ENCODE data around the gene ELMO1. TPM values are rescaled to one million over a fixed set of nuclear protein-coding genes. Genes with fewer than 3 reads are reported as not detected.

The ELMO1 gene
- total and polyA plus RNA-seq, 4 donors, result 29.2 to 98.3 (median 86.8) TPM

GRCh38 chr7:37337522-37337921 is 111.1 kb downstream of the ELMO1 start:
- Histone ChIP-seq H3K4me3 (ENCODE audit: low read depth, low read length) (no peak overlapping the region), H3K27ac (ENCODE audit: low read depth, low read length) (no peak overlapping the region), H3K27me3 (ENCODE audit: control insufficient read depth, insufficient read depth, low read length) (no peaks in the 10 kb centered on the region), H3K36me3 (ENCODE audit: control insufficient read depth, insufficient read depth, low read length) (no peaks in the 10 kb centered on the region), H3K9me3 (ENCODE audit: control insufficient read depth, insufficient read depth, low read length) (no peaks in the 10 kb centered on the region), H3K4me1 (ENCODE audit: control insufficient read depth, insufficient read depth, low read length) (peaks cover 2% of the 10 kb centered on the region)
- no peak for DNase-seq (ENCODE audit: low read depth in 4 of 6, low spot score in 6 of 6)
- 100% methylated on average over 1 of the region's 1 CpG for WGBS (ENCODE audit: insufficient coverage)

- no peak overlapping the region for H3K27ac ChIP-seq (ENCODE audit: low read depth, low read length)
- no peaks in the 10 kb centered on the region for H3K4me1 ChIP-seq (ENCODE audit: control insufficient read depth, insufficient read depth, low read length)
- DNase-seq (ENCODE audit: low read depth in 4 of 6, low spot score in 6 of 6), result no peak
- H3K9me3 ChIP-seq (ENCODE audit: control insufficient read depth, insufficient read depth, low read length), result no peaks in the 10 kb centered on the region
- H3K36me3 ChIP-seq (ENCODE audit: control insufficient read depth, insufficient read depth, low read length), result no peaks in the 10 kb centered on the region
- 99% methylated on average over 4 of the region's 5 CpGs for WGBS (ENCODE audit: insufficient coverage)
- no peak overlapping the region for H3K4me3 ChIP-seq (ENCODE audit: low read depth, low read length)
- no peaks in the 10 kb centered on the region for H3K27me3 ChIP-seq (ENCODE audit: control insufficient read depth, insufficient read depth, low read length)
Observed at GRCh38 chr7:37336259-37336658, 112.4 kb downstream of the ELMO1 start.

- Histone ChIP-seq H3K27me3 (ENCODE audit: control insufficient read depth, insufficient read depth, low read length) (no peaks in the 10 kb centered on the region), H3K36me3 (ENCODE audit: control insufficient read depth, insufficient read depth, low read length) (no peaks in the 10 kb centered on the region), H3K4me3 (ENCODE audit: low read depth, low read length) (no peak overlapping the region), H3K4me1 (ENCODE audit: control insufficient read depth, insufficient read depth, low read length) (no peaks in the 10 kb centered on the region), H3K9me3 (ENCODE audit: control insufficient read depth, insufficient read depth, low read length) (peaks cover 3% of the 10 kb centered on the region), H3K27ac (ENCODE audit: low read depth, low read length) (no peak overlapping the region)
- no peak for DNase-seq (ENCODE audit: low read depth in 4 of 6, low spot score in 6 of 6)
- WGBS (ENCODE audit: insufficient coverage), result no CpG with 5 or more reads among the region's 1 CpG
Observed at GRCh38 chr7:37333075-37333474, 115.6 kb downstream of the ELMO1 start.

GRCh38 chr7:37332243-37333016 is 116.2 kb downstream of the ELMO1 start:
- Histone ChIP-seq H3K9me3 (ENCODE audit: control insufficient read depth, insufficient read depth, low read length) (peaks cover 3% of the 10 kb centered on the region), H3K36me3 (ENCODE audit: control insufficient read depth, insufficient read depth, low read length) (no peaks in the 10 kb centered on the region), H3K27me3 (ENCODE audit: control insufficient read depth, insufficient read depth, low read length) (no peaks in the 10 kb centered on the region), H3K4me1 (ENCODE audit: control insufficient read depth, insufficient read depth, low read length) (no peaks in the 10 kb centered on the region), H3K4me3 (ENCODE audit: low read depth, low read length) (no peak overlapping the region), H3K27ac (ENCODE audit: low read depth, low read length) (no peak overlapping the region)
- no peak for DNase-seq (ENCODE audit: low read depth in 4 of 6, low spot score in 6 of 6)
- WGBS (ENCODE audit: insufficient coverage), result 82% methylated on average over 7 of the region's 9 CpGs

- WGBS (ENCODE audit: insufficient coverage), result 0% methylated on average over 1 of the region's 2 CpGs
- no peak overlapping the region for H3K27ac ChIP-seq (ENCODE audit: low read depth, low read length)
Observed at GRCh38 chr7:37330775-37331174, 117.9 kb downstream of the ELMO1 start.

GRCh38 chr7:37329940-37330339 is 118.7 kb downstream of the ELMO1 start:
- 91% methylated on average over 2 of the region's 2 CpGs for WGBS (ENCODE audit: insufficient coverage)
- DNase-seq (ENCODE audit: low read depth in 4 of 6, low spot score in 6 of 6), result no peak
- Histone ChIP-seq H3K27ac (ENCODE audit: low read depth, low read length) (no peak overlapping the region), H3K4me3 (ENCODE audit: low read depth, low read length) (no peak overlapping the region), H3K27me3 (ENCODE audit: control insufficient read depth, insufficient read depth, low read length) (no peaks in the 10 kb centered on the region), H3K36me3 (ENCODE audit: control insufficient read depth, insufficient read depth, low read length) (no peaks in the 10 kb centered on the region), H3K4me1 (ENCODE audit: control insufficient read depth, insufficient read depth, low read length) (no peaks in the 10 kb centered on the region), H3K9me3 (ENCODE audit: control insufficient read depth, insufficient read depth, low read length) (peaks cover 3% of the 10 kb centered on the region)

More at GRCh38 chr7:37330775-37331174, 117.9 kb downstream of the ELMO1 start:
- Histone ChIP-seq H3K27me3 (ENCODE audit: control insufficient read depth, insufficient read depth, low read length) (no peaks in the 10 kb centered on the region), H3K9me3 (ENCODE audit: control insufficient read depth, insufficient read depth, low read length) (peaks cover 3% of the 10 kb centered on the region), H3K4me3 (ENCODE audit: low read depth, low read length) (no peak overlapping the region), H3K36me3 (ENCODE audit: control insufficient read depth, insufficient read depth, low read length) (no peaks in the 10 kb centered on the region), H3K4me1 (ENCODE audit: control insufficient read depth, insufficient read depth, low read length) (no peaks in the 10 kb centered on the region)
- DNase-seq (ENCODE audit: low read depth in 4 of 6, low spot score in 6 of 6), result no peak

GRCh38 chr7:37327288-37327687 is 121.4 kb downstream of the ELMO1 start:
- H3K27ac ChIP-seq (ENCODE audit: low read depth, low read length), result no peak overlapping the region

GRCh38 chr7:37323966-37324365 is 124.7 kb downstream of the ELMO1 start:
- Histone ChIP-seq H3K27me3 (ENCODE audit: control insufficient read depth, insufficient read depth, low read length) (no peaks in the 10 kb centered on the region), H3K9me3 (ENCODE audit: control insufficient read depth, insufficient read depth, low read length) (no peaks in the 10 kb centered on the region), H3K27ac (ENCODE audit: low read depth, low read length) (no peak overlapping the region), H3K36me3 (ENCODE audit: control insufficient read depth, insufficient read depth, low read length) (no peaks in the 10 kb centered on the region), H3K4me3 (ENCODE audit: low read depth, low read length) (no peak overlapping the region), H3K4me1 (ENCODE audit: control insufficient read depth, insufficient read depth, low read length) (no peaks in the 10 kb centered on the region)
- WGBS (ENCODE audit: insufficient coverage), result 91% methylated on average over 4 of the region's 4 CpGs
- DNase-seq (ENCODE audit: low read depth in 4 of 6, low spot score in 6 of 6), result no peak

More at GRCh38 chr7:37327288-37327687, 121.4 kb downstream of the ELMO1 start:
- no CpG with 5 or more reads among the region's 1 CpG for WGBS (ENCODE audit: insufficient coverage)
- no peak for DNase-seq (ENCODE audit: low read depth in 4 of 6, low spot score in 6 of 6)
- H3K27me3 ChIP-seq (ENCODE audit: control insufficient read depth, insufficient read depth, low read length), result no peaks in the 10 kb centered on the region
- no peaks in the 10 kb centered on the region for H3K4me1 ChIP-seq (ENCODE audit: control insufficient read depth, insufficient read depth, low read length)
- H3K9me3 ChIP-seq (ENCODE audit: control insufficient read depth, insufficient read depth, low read length), result peaks cover 3% of the 10 kb centered on the region
- H3K36me3 ChIP-seq (ENCODE audit: control insufficient read depth, insufficient read depth, low read length), result no peaks in the 10 kb centered on the region
- no peak overlapping the region for H3K4me3 ChIP-seq (ENCODE audit: low read depth, low read length)

- DNase-seq (ENCODE audit: low read depth in 4 of 6, low spot score in 6 of 6), result no peak
- Histone ChIP-seq H3K4me1 (ENCODE audit: control insufficient read depth, insufficient read depth, low read length) (no peaks in the 10 kb centered on the region), H3K36me3 (ENCODE audit: control insufficient read depth, insufficient read depth, low read length) (no peaks in the 10 kb centered on the region), H3K27ac (ENCODE audit: low read depth, low read length) (no peak overlapping the region), H3K4me3 (ENCODE audit: low read depth, low read length) (no peak overlapping the region), H3K27me3 (ENCODE audit: control insufficient read depth, insufficient read depth, low read length) (no peaks in the 10 kb centered on the region), H3K9me3 (ENCODE audit: control insufficient read depth, insufficient read depth, low read length) (no peaks in the 10 kb centered on the region)
- 57% methylated on average over 1 of the region's 4 CpGs for WGBS (ENCODE audit: insufficient coverage)
Observed at GRCh38 chr7:37322831-37323230, 125.8 kb downstream of the ELMO1 start.

- DNase-seq (ENCODE audit: low read depth in 4 of 6, low spot score in 6 of 6), result peak in 1 of 6 donors; percentile 54
- H3K36me3 ChIP-seq (ENCODE audit: control insufficient read depth, insufficient read depth, low read length), result no peaks in the 10 kb centered on the region
- no peak overlapping the region for H3K4me3 ChIP-seq (ENCODE audit: low read depth, low read length)
- H3K4me1 ChIP-seq (ENCODE audit: control insufficient read depth, insufficient read depth, low read length), result no peaks in the 10 kb centered on the region
- no peak overlapping the region for H3K27ac ChIP-seq (ENCODE audit: low read depth, low read length)
- H3K27me3 ChIP-seq (ENCODE audit: control insufficient read depth, insufficient read depth, low read length), result no peaks in the 10 kb centered on the region
- no peaks in the 10 kb centered on the region for H3K9me3 ChIP-seq (ENCODE audit: control insufficient read depth, insufficient read depth, low read length)
- 100% methylated on average over 5 of the region's 10 CpGs for WGBS (ENCODE audit: insufficient coverage)
Observed at GRCh38 chr7:37320848-37321468, 127.7 kb downstream of the ELMO1 start.
